Fibroblast of skin of abdomen (primary cell): ENCODE results near the gene TBX2.
A peak's percentile ranks its signal among the peaks of the same experiment; 100 is the strongest.
"Not testable (repeated sequence)": the region's sequence is repeated elsewhere in the genome, so short reads cannot be mapped to it uniquely, and the experiment has no call there.

Source experiments
- DNase-seq: peaks from one replicate; pipeline ENCODE4 v3.0.0-alpha.2; 2013

TBX2 gene

GRCh38 chr17:61414141-61414935, 14.7 kb downstream of the TBX2 start:
- DNase-seq: no peak

- no peak for DNase-seq
Observed at GRCh38 chr17:61414936-61415251, 15.3 kb downstream of the TBX2 start.

- no peak for DNase-seq
Observed at GRCh38 chr17:61415374-61416210, 15.9 kb downstream of the TBX2 start.

- DNase-seq: no peak
Observed at GRCh38 chr17:61416211-61416539, 16.5 kb downstream of the TBX2 start.

GRCh38 chr17:61416540-61417363, 17.1 kb downstream of the TBX2 start:
- peak; percentile 80 for DNase-seq

- DNase-seq: no peak
Observed at GRCh38 chr17:61418449-61418848, 18.8 kb downstream of the TBX2 start.

- DNase-seq: no peak
Observed at GRCh38 chr17:61419496-61420046, 19.9 kb downstream of the TBX2 start.

- DNase-seq: no peak
Observed at GRCh38 chr17:61420052-61420451, 20.4 kb downstream of the TBX2 start.

GRCh38 chr17:61420745-61421398, 21.2 kb downstream of the TBX2 start:
- DNase-seq: no peak

GRCh38 chr17:61421460-61421859, 21.8 kb downstream of the TBX2 start:
- no peak for DNase-seq

GRCh38 chr17:61422116-61422799, 22.6 kb downstream of the TBX2 start:
- no peak for DNase-seq

- no peak for DNase-seq
Observed at GRCh38 chr17:61422869-61423268, 23.2 kb downstream of the TBX2 start.

- DNase-seq: no peak
Observed at GRCh38 chr17:61423967-61424649, 24.5 kb downstream of the TBX2 start.

- no peak for DNase-seq
Observed at GRCh38 chr17:61425682-61426481, 26.2 kb downstream of the TBX2 start.

GRCh38 chr17:61426482-61427304, 27.1 kb downstream of the TBX2 start:
- DNase-seq: peak; percentile 66

- DNase-seq: no peak
Observed at GRCh38 chr17:61427567-61427966, 27.9 kb downstream of the TBX2 start.

GRCh38 chr17:61429274-61429673, 29.6 kb downstream of the TBX2 start:
- no peak for DNase-seq

GRCh38 chr17:61429831-61430230, 30.2 kb downstream of the TBX2 start:
- not testable (repeated sequence) for DNase-seq

- DNase-seq: no peak
Observed at GRCh38 chr17:61431594-61432311, 32.1 kb downstream of the TBX2 start.
